Measurements from ENCODE around the gene APCDD1. TPM values are rescaled to one million over a fixed set of nuclear protein-coding genes. Genes with fewer than 3 reads are reported as not detected.

APCDD1 gene
- total RNA-seq, 120 experiments from 2014 or later: 20.1 to 134 (median 52.7) TPM

Other genes with a start within 250 kb of the APCDD1 start
- 100 to 1,000 TPM in 55 of 120 experiments, 10 to 100 TPM in 65; 52.2 to 139 (median 98.2) TPM for gene NAPG, start 71.4 kb downstream of the APCDD1 start, total RNA-seq

Data from dorsolateral prefrontal cortex (tissue), 118 donors.